HK-2 (cell line): ENCODE measurements around the gene NAT8L.
"Not testable (repeated sequence)": the region's sequence is repeated elsewhere in the genome, so short reads cannot be mapped to it uniquely, and the experiment has no call there.

Experiments
- DNase-seq: peaks from one replicate; pipeline ENCODE4 v3.0.0-alpha.2; 2018; ENCODE audit not compliant: unreplicated experiment

The NAT8L gene

GRCh38 chr4:2059046-2059725 lies at the start of gene NAT8L:
NAT8L (plus strand) TSS chr4:2059327; CDS start chr4:2059512, 185 bp downstream.
- DNase-seq = peak; percentile 42

GRCh38 chr4:2009651-2010233 lies 49.4 kb upstream of the NAT8L start:
- DNase-seq = peak; percentile 85

DNA sequence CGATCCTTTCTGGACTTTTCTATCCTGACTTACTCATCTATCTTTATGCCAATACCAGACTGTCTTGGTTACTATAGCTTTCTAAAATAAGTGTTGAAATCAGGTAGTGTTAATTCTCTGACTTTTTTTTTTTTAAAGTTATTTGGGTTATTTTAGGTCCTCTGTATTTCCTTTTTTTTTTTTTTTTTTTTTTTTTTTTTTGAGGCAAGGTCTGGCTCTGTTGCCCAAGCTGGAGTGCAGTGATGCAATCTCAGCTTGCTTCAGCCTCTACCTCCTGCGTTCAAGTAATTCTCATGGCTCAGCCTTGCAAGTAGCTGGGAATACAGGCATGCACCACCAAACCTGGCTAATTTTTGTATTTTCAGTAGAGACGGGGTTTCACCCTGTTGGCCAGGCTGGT lies 47.5 kb upstream of the NAT8L start:
- DNase-seq = no peak

DNA sequence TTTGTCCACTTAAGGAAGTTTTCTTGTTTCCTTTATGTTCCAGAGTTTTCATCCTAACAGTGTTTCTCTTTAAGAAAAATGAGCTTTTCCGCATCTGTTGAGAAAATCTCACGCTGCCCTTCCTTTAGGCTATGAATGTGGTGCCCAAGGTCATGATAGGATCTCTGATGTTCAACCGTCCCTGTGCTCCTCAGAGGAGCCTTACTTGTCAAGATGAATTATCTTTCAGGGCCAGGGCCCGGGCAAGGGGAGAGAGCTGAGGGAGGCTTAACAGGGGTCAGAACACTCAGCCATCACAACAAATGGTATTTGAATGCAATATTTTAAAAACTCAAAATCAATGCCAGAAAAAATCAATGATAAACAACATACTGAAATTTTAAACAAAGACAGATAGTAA lies 44.1 kb upstream of the NAT8L start:
- no peak for DNase-seq

DNA sequence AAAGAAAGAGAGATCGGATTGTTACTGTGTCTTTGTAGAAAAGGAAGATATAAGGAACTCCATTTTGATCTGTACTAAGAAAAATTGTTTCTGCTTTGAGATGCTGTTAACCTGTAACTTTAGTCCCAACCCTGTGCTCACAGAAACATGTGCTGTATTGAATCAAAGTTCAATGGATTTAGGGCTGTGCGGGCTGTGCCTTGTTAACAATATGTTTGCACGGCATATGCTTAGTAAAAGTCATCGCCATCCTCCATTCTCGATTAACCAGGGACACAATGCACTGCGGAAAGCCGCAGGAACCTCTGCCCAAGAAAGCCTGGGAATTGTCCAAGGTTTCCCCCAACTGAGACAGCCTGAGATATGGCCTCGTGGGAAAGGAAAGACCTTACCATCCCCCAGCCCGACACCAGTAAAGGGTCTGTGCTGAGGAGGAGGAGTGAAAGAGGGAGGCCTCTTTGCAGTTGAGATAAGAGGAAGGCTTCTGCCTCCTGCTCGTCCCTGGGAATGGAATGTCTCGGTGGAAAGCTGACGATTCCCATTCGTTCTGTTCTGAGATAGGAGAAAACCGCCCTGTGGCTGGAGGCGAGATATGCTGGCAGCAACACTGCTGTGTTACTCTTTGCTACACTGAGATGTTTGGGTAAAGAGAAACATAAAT lies 37.6 kb upstream of the NAT8L start:
- not testable (repeated sequence) for DNase-seq

GRCh38 chr4:2024683-2025082 lies 34.4 kb upstream of the NAT8L start:
- no peak for DNase-seq

DNA sequence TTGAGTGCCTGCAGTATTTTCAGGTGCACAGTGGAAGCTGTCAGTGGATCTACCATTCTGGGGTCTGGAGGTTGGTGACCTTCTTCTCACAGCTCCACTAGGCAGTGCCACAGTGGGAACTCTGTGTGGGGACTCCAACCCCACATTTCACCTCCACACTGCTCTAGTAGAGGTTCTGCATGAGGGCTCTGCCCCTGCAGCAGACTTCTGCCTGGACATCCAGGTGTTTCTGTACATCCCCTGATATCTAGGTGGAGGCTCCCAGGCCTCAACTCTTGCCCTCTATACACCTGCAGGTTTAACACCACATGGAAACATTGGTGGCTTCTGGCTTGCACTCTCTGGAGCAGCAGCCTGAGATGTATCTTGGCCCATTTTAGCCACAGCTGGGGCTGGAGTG lies 33.3 kb upstream of the NAT8L start:
- no peak for DNase-seq

DNA sequence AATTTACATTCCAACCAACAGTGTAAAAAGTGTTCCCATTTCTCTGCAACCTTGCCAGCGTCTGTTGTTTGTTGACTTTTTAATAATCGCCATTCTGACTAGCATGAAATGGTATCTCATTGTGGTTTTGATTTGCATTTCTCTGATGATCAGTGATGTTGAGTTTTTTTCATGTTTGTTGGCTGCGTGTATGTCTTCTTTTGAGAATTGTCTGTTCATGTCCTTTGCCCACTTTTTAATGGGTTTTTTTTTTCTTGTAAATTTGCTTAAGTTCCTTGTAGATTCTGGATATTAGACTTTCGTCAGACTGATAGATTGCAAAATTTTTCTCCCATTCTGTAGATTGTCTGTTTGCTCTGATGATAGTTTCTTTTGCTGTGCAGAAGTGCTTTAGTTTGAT lies 32.0 kb upstream of the NAT8L start:
- not testable (repeated sequence) for DNase-seq

DNA sequence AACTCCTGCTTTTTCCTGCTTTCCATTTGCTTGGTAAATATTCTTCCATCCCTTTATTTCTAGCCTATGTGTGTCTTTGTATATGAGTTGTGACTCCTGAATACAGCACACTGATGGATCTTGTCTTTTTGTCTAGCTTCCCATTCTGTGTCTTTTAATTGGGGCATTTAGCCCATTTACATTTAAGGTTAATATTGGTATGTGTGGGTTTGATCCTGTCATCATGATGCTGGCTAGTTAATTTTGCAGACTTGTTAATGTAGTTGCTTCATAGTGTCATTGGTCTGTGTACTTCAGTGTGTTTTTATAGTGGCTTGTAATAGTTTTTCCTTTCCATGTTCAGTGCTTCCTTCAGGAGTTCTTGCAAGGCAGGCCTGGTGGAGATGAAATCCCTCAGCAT lies 28.0 kb upstream of the NAT8L start:
- not testable (repeated sequence) for DNase-seq

GRCh38 chr4:2036327-2036726 lies 22.8 kb upstream of the NAT8L start:
- DNase-seq = no peak

GRCh38 chr4:2036866-2037265 lies 22.3 kb upstream of the NAT8L start:
- no peak for DNase-seq

DNA sequence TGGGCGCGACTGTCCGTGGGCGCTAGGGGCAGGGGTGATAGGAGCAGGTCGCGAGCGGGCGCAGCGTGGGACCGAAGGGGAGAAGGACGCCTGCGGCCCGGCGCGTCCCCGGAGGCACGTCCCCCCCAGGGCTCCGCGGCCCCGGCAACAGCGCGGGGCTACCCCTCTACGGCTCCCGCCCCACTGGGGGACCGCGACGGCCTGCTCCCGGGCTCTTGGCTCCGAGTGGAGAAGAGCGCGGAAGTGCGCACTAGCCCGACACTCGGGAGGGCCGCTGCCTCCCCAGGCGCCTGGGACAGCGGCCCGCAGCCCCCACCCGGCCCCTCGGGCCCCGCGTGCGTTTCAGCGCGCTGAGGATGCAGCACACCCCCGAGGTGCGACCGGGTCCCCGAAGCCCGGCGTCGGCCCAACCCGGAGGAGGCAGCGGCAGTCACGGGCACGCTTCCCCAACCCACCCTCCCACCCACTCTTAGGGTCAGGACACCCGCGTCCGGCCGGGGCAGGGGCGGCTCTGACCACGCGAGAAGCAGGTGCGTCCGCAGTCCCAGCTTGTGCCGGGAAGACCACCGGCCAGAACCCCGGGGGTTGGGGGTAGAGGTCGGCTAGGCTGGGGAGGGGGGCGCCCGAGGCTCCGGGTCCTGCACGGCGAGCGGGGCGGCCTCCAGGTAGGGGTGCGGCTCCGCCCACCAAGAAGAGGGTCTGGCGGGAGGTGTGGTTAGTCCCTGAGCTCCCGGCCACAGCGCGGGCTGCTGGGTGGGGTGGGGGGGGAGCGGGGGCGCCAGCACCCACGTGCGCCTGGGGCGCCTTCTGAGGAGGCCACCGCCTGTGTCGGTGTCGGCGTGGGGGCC lies 18.5 kb upstream of the NAT8L start:
- no peak for DNase-seq

- DNase-seq = peak; percentile 92
Measured at GRCh38 chr4:2041239-2042130, 17.6 kb upstream of the NAT8L start.

DNA sequence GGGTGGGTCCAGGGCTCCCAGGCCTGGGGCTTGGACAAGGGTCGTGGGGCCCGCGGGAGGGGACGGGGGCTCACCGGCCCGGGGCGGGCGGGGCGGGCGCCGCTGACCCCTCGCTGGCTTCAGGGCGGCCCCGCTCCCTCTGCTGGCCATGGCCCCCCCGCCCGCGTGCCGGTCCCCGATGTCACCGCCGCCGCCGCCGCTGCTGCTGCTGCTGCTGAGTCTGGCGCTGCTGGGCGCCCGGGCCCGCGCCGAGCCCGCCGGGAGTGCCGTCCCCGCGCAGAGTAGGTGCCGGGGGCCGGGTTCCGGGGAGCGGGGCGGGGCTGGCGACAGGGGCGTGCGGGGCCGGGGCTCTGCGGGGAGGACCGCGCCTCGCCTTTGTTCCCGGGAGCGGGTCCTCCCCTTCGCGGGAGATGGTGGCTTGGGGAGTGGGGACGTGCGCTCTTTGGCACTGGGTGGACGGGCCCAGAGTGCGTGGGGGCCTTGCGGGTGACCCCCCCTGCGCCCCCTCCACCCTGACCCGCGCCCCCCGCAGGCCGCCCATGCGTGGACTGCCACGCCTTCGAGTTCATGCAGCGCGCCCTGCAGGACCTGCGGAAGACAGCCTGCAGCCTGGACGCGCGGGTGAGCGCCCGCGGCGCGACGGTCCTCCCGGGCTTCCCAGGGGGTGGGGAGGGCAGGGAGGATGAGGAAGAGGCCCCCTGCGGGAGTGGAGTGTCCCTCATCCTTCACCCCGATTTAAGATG lies 16.8 kb upstream of the NAT8L start:
- DNase-seq = peak; percentile 41

DNA sequence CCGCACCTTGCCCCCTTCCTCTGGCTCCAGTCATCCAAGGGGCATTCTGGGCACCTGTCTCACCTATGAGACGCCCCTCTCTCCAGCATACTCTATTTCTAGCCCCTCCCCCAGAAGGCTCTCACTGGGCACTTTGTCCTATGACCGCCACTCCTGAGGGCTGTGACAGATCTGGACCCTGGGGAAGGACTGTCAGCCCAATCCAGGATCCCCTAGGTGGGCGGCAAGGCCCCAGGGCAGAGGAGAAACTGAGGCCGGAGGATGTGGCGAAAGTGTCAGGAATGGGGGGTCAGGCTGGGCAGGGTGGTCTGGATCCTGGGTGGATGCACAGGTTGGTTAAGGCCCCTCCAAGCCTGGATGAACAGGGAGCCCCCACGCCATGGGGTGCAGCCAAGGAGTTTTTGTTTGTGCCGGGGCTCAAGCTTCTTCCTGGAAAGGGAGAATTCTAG lies 16.2 kb upstream of the NAT8L start:
- DNase-seq = no peak

DNA sequence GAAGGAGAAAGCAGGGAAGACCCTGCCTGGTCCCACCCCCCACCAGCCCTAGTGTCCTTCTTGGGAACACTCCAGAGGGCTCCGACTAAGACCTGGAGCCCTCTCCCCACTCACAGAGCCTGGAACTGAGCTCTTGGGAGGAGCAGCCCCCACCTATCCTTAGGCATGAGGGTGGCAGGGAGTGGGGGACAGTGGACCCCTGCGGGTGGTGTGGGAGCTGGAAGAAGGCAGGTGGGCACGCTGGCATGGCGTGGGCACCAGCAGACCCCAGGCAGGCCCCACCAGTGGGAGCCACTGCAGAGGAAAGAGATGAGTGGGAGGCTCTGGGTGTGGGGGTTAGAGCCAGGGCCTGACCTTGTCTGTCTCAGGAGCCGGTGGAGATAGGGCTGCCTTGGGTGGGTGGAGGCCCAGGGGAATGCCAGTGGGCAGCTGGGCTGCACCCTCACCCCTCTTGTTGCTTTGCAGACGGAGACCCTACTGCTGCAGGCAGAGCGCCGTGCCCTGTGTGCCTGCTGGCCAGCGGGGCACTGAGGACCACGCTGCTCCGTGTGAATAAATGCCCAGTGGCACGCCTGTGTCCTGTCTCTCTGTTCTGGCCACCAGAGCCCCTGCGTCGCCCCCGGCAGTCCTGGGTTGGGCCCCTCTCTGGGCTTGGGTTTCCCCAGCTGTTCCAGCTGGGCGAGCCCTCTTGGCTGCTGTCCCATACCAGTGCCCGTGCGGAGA lies 15.6 kb upstream of the NAT8L start:
- DNase-seq = no peak

- no peak for DNase-seq
Measured at GRCh38 chr4:2044119-2044485, 15.0 kb upstream of the NAT8L start.

- DNase-seq = no peak
Measured at GRCh38 chr4:2044542-2045517, 14.3 kb upstream of the NAT8L start.

DNA sequence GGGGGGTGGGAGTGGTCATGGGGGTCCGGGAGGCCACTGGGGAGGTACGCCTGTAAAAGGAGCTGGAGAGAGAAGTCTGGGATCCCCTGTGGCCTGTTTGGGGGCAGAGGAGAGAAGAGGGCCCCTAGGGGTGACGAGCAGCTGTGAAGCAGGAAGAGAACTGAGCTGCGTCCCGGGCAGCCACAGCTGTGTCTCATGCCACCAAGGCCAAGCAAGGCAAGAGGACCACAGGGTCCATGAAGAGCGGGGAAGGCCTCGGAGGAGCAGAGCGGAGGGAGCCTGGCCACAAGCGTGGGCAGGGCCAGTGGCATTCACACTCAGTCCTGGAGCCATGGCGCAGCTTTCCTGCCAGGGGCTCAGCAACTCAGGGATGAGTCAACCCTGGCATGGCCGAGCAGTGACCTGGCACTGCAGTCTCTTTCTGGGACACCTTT lies 13.6 kb upstream of the NAT8L start:
- peak; percentile 35 for DNase-seq
